SIG-M5 treated with dmso at 0.1 percent for 504 hours (cell line): ENCODE results near the gene DHRS4.
"Not testable (repeated sequence)": the region's sequence is repeated elsewhere in the genome, so short reads cannot be mapped to it uniquely, and the experiment has no call there.

Experiments used
- DNase-seq: peaks from one replicate; lab custom pipeline; 2025; ENCODE audit not compliant: unreplicated experiment; lab: John Stamatoyannopoulos, UW

Gene DHRS4

GRCh38 chr14:23981951-23982813, 28.6 kb downstream of the DHRS4 start:
- DNase-seq = not testable (repeated sequence)

- no peak for DNase-seq
Measured at GRCh38 chr14:23984891-23985602, 31.5 kb downstream of the DHRS4 start.

GRCh38 chr14:23988223-23988606, 34.6 kb downstream of the DHRS4 start:
- not testable (repeated sequence) for DNase-seq

- DNase-seq = peak; percentile 79
Measured at GRCh38 chr14:23988607-23989363, 35.2 kb downstream of the DHRS4 start, which contains the start of gene DHRS4L2. Gene DHRS4L2 (plus strand): TSS chr14:23988929. CDS start chr14:23988948, 19 bp downstream.

GRCh38 chr14:23989734-23990445, 36.3 kb downstream of the DHRS4 start:
- not testable (repeated sequence) for DNase-seq

- DNase-seq = not testable (repeated sequence)
Measured at GRCh38 chr14:23990961-23991360, 37.4 kb downstream of the DHRS4 start.

- not testable (repeated sequence) for DNase-seq
Measured at GRCh38 chr14:23993042-23993441, 39.5 kb downstream of the DHRS4 start.

GRCh38 chr14:23996009-23996408, 42.4 kb downstream of the DHRS4 start:
- DNase-seq = not testable (repeated sequence)

- not testable (repeated sequence) for DNase-seq
Measured at GRCh38 chr14:23996825-23997224, 43.3 kb downstream of the DHRS4 start.

- not testable (repeated sequence) for DNase-seq
Measured at GRCh38 chr14:23999640-24000039, 46.1 kb downstream of the DHRS4 start.

GRCh38 chr14:24001078-24001477, 47.5 kb downstream of the DHRS4 start:
- DNase-seq = peak; percentile 56

- DNase-seq = peak; percentile 25
Measured at GRCh38 chr14:24001679-24002078, 48.1 kb downstream of the DHRS4 start.

GRCh38 chr14:24006471-24006816, 52.9 kb downstream of the DHRS4 start:
- not testable (repeated sequence) for DNase-seq

- DNase-seq = not testable (repeated sequence)
Measured at GRCh38 chr14:24006817-24007652, 53.5 kb downstream of the DHRS4 start.

GRCh38 chr14:24011051-24011450, 57.5 kb downstream of the DHRS4 start:
- DNase-seq = no peak

- not testable (repeated sequence) for DNase-seq
Measured at GRCh38 chr14:24012726-24013273, 59.2 kb downstream of the DHRS4 start.

GRCh38 chr14:24013654-24014514, 60.3 kb downstream of the DHRS4 start:
- peak; percentile 65 for DNase-seq

- DNase-seq = not testable (repeated sequence)
Measured at GRCh38 chr14:24015745-24016144, 62.2 kb downstream of the DHRS4 start.
